Endothelial cell of umbilical vein (primary cell): ENCODE results near the gene PRKG1. TPM values are rescaled to one million over a fixed set of nuclear protein-coding genes. Genes with fewer than 3 reads are reported as not detected.

Experiments
- BruUV-seq: library from RNA; stranded (reverse); fragments of 400-500 nt; replicated peaks from 2 replicates; lab custom pipeline; 2021; lab: Mats Ljungman, UMichigan
- CTCF ChIA-PET: fragments of 300-600, 350-600 bp; sonication (Branson Sonifier 250); formaldehyde crosslinking; loops from one replicate; lab custom pipeline; 2021; ENCODE audit warnings: antibody characterized with exemption, inconsistent platforms; lab: Charles Lee
- POLR2A ChIA-PET: fragments of 300-600, 350-600 bp; sonication (Branson Sonifier 250); formaldehyde crosslinking; loops from one replicate; lab custom pipeline; 2021; ENCODE audit warnings: antibody characterized with exemption, inconsistent platforms; lab: Charles Lee
- DNase-seq: peaks from one replicate; pipeline ENCODE4 v3.0.0-alpha.2; 2011; ENCODE audit warnings: low read depth, low spot score
- FAIRE-seq: peaks from 2 replicates; lab custom pipeline; 2011; peaks lifted over from hg19 to GRCh38; lab: Jason Lieb, UNC
- H2AFZ ChIP-seq: 2 replicates; pipeline ENCODE4 v1.6.0; 2012; ENCODE audit warnings: low read depth, low read length, control low read depth, inconsistent platforms
- H3K27ac ChIP-seq: 2 replicates; pipeline ENCODE4 v1.5.1; 2011; ENCODE audit warnings: low read depth, mild to moderate bottlenecking, control low read depth, low read length, moderate library complexity; ENCODE audit not compliant: insufficient read depth
- H3K27me3 ChIP-seq, 2 experiments: 2 replicates each; pipeline versions ENCODE4 v1.6.0 to v1.6.1; 2011; ENCODE audit warnings: low read length in 2 of 2, mixed read lengths in 1 of 2; ENCODE audit not compliant: control insufficient read depth in 2 of 2, insufficient read depth in 2 of 2
- H3K36me3 ChIP-seq, 2 experiments: 2 replicates in 1 of 2; 3 replicates in 1 of 2; pipeline ENCODE4 v1.5.1; 2011; ENCODE audit warnings: low read length in 2 of 2, mild to moderate bottlenecking in 1 of 2, moderate library complexity in 1 of 2; ENCODE audit not compliant: control insufficient read depth in 2 of 2, insufficient read depth in 2 of 2; ENCODE audit errors: extremely low read depth in 1 of 2
- H3K4me1 ChIP-seq: 3 replicates; pipeline ENCODE4 v1.5.1; 2011; ENCODE audit warnings: mild to moderate bottlenecking, low read length; ENCODE audit not compliant: control insufficient read depth, insufficient read depth; ENCODE audit errors: extremely low read depth
- H3K4me2 ChIP-seq: 2 replicates; pipeline ENCODE4 v1.6.1; 2011; ENCODE audit warnings: low read length, control low read depth, mixed read lengths; ENCODE audit not compliant: insufficient read depth
- H3K4me3 ChIP-seq, 3 experiments: fragments of 200-600 bp in 1 of 3; sonication (generic), shearing (Covaris generic) in 1 of 3; replicated peaks in 1 of 3; 2 replicates each; pipeline ENCODE4 v1.5.1; 2011 to 2016; ENCODE audit warnings: control low read depth in 3 of 3, low read length in 3 of 3, mild to moderate bottlenecking in 2 of 3, inconsistent platforms in 1 of 3, low read depth in 1 of 3, moderate library complexity in 1 of 3; ENCODE audit not compliant: insufficient read depth in 1 of 3
- H3K79me2 ChIP-seq: 2 replicates; pipeline ENCODE4 v1.6.0; 2012; ENCODE audit warnings: low read length, inconsistent platforms; ENCODE audit not compliant: control insufficient read depth, insufficient read depth
- H3K9ac ChIP-seq: replicated peaks from 2 replicates; pipeline ENCODE3; 2011; ENCODE audit warnings: low read length, control low read depth; ENCODE audit not compliant: insufficient read depth; ENCODE audit errors: extremely low read depth
- H3K9me1 ChIP-seq: replicated peaks from 3 replicates; pipeline ENCODE4 v1.6.0; 2011; ENCODE audit warnings: mild to moderate bottlenecking, low read length; ENCODE audit not compliant: control insufficient read depth, insufficient read depth; ENCODE audit errors: extremely low read depth
- H3K9me3 ChIP-seq: replicated peaks from 2 replicates; pipeline ENCODE4 v1.5.1; 2012; ENCODE audit warnings: low read length, inconsistent platforms; ENCODE audit not compliant: control insufficient read depth, insufficient read depth
- H4K20me1 ChIP-seq: replicated peaks from 2 replicates; pipeline ENCODE3; 2011; ENCODE audit warnings: mild to moderate bottlenecking, low read length; ENCODE audit not compliant: control insufficient read depth, insufficient read depth; ENCODE audit errors: extremely low read depth
- EZH2 ChIP-seq: IDR thresholded peaks from 2 replicates; pipeline ENCODE4 v1.6.1; 2012; ENCODE audit warnings: borderline replicate concordance, low read depth, mild to moderate bottlenecking, moderate library complexity, low read length, inconsistent platforms; ENCODE audit not compliant: severe bottlenecking
- FOS ChIP-seq: IDR thresholded peaks from 2 replicates; pipeline ENCODE4 v1.6.1; 2011; ENCODE audit warnings: mild to moderate bottlenecking, low read length, moderate library complexity, borderline replicate concordance; ENCODE audit not compliant: insufficient read depth
- GATA2 ChIP-seq: IDR thresholded peaks from 2 replicates; pipeline ENCODE4 v1.7.0; 2011; ENCODE audit warnings: low read depth, mild to moderate bottlenecking, moderate library complexity, mixed read lengths, low read length; ENCODE audit not compliant: insufficient read length, insufficient read depth
- JUN ChIP-seq: IDR thresholded peaks from 2 replicates; pipeline ENCODE4 v1.6.1; 2011; ENCODE audit warnings: borderline replicate concordance, low read depth; ENCODE audit not compliant: insufficient read length, insufficient read depth
- POLR2A ChIP-seq: IDR thresholded peaks from 2 replicates; pipeline ENCODE4 v1.6.1; 2012; ENCODE audit warnings: low read depth, mild to moderate bottlenecking, control low read depth, low read length
- POLR2AphosphoS5 ChIP-seq: IDR thresholded peaks from 2 replicates; pipeline ENCODE4 v1.6.1; 2012; ENCODE audit warnings: low read depth, mild to moderate bottlenecking, control low read depth, low read length, moderate library complexity; ENCODE audit not compliant: insufficient read depth
- dilution Hi-C: fragments of 300-500 bp; cut with MboI; formaldehyde crosslinking; loops from one replicate; pipeline ENCODE4 v1.15.0; 2019; ENCODE audit warnings: low sequenced_read_pairs; ENCODE audit not compliant: extremely low pct_ligation_motif_present
- intact Hi-C: fragments of 100-400 bp; cut with micrococcal nuclease; formaldehyde crosslinking; loops from one replicate; pipeline ENCODE4 v1.10.0; 2022
- polyA plus RNA-seq, 4 experiments: library from polyadenylated mRNA; depleted of rRNA in 3 of 4; stranded (reverse) in 3 of 4; unstranded in 1 of 4; fragments of >200 nt; gene quantifications; 2 replicates each; pipeline versions ENCODE4 v1.2.1 to v1.2.3, GENCODE V29; 2011 to 2012; ENCODE audit warnings: missing spikeins in 1 of 4
- total RNA-seq: library from RNA; stranded (reverse); gene quantifications from 2 replicates; pipeline ENCODE4 v1.2.3, GENCODE V29; 2021
- TF ChIP-seq, protein P1 (sequence below), 2 donors: IDR thresholded peaks; 1 replicate in 1 of 2; 2 replicates in 1 of 2; pipeline ENCODE4 v1.5.1; 2011; ENCODE audit warnings: low read length in 2 of 2, mild to moderate bottlenecking in 2 of 2, moderate library complexity in 2 of 2, control low read depth in 1 of 2, inconsistent platforms in 1 of 2, low read depth in 1 of 2; ENCODE audit not compliant: insufficient read depth in 1 of 2; ENCODE audit errors: extremely low read depth in 1 of 2

Gene PRKG1
- total and polyA plus RNA-seq, 2 donors (not counting 3 experiments of a cell fraction or from before 2014, with no cell fraction given) = 0.01 to 0.18 TPM

DNA sequence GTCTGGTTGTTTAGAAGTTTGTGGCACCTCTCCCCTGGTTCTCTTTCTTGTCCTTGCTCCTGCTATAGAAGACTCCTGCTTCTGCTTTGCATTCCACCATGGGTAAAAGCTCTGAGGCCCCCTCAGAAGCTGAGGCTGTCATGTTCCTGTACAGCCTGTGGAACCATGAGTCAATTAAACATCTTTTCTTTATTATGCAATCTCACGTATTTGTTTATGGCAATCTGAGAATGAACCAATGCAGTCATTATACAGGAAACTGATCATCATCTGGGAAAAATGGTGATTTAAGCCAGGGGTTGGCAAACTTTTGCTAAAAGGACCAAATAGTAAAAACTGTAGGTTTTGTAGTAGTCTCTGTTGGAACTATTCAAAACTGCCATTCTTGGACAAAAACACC, 449.8 kb downstream of the PRKG1 start:
- Histone ChIP-seq H3K36me3 (no peaks in the 10 kb centered on the region), H3K4me1 (no peaks in the 10 kb centered on the region), H3K9me3 (no peaks in the 10 kb centered on the region), H4K20me1 (no peaks in the 10 kb centered on the region), H2AFZ (no peak overlapping the region), H3K4me3 (no peak overlapping the region), H3K4me2 (no peak overlapping the region), H3K9me1 (no peaks in the 10 kb centered on the region), H3K9ac (no peak overlapping the region), H3K27me3 (no peaks in the 10 kb centered on the region), H3K27ac (no peak overlapping the region), H3K79me2 (no peaks in the 10 kb centered on the region)
- TF ChIP-seq POLR2A (no peak), FOS (no peak), GATA2 (no peak), EZH2 (no peak), JUN (no peak), POLR2AphosphoS5 (no peak)
- TF ChIP-seq, protein P1, sequence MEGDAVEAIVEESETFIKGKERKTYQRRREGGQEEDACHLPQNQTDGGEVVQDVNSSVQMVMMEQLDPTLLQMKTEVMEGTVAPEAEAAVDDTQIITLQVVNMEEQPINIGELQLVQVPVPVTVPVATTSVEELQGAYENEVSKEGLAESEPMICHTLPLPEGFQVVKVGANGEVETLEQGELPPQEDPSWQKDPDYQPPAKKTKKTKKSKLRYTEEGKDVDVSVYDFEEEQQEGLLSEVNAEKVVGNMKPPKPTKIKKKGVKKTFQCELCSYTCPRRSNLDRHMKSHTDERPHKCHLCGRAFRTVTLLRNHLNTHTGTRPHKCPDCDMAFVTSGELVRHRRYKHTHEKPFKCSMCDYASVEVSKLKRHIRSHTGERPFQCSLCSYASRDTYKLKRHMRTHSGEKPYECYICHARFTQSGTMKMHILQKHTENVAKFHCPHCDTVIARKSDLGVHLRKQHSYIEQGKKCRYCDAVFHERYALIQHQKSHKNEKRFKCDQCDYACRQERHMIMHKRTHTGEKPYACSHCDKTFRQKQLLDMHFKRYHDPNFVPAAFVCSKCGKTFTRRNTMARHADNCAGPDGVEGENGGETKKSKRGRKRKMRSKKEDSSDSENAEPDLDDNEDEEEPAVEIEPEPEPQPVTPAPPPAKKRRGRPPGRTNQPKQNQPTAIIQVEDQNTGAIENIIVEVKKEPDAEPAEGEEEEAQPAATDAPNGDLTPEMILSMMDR (IDR thresholded peaks at IDR 0.05; ENCODE audit: extremely low read depth in 1 of 2, insufficient read depth in 1 of 2, low read depth in 1 of 2, low read length in 2 of 2) = no peak
- DNase-seq = no peak
- ChIA-PET CTCF (interaction anchor here (1.0 to 1.2 kb wide), 2 partner anchors 134 to 460 kb away, joined by 3 to 5 read pairs; no protein-coding TSS in a partner anchor), POLR2A (no interaction called here)
- FAIRE-seq = no peak
- BruUV-seq = no TSS peak
- intact Hi-C loops (no loop called here), dilution Hi-C loops (no loop called here)
